ENCODE measurements around the gene GPATCH8. TPM values are rescaled to one million over a fixed set of nuclear protein-coding genes. Genes with fewer than 3 reads are reported as not detected.

The GPATCH8 gene
- total RNA-seq, 1 donor from 2014 or later = 64.5 TPM

DNA sequence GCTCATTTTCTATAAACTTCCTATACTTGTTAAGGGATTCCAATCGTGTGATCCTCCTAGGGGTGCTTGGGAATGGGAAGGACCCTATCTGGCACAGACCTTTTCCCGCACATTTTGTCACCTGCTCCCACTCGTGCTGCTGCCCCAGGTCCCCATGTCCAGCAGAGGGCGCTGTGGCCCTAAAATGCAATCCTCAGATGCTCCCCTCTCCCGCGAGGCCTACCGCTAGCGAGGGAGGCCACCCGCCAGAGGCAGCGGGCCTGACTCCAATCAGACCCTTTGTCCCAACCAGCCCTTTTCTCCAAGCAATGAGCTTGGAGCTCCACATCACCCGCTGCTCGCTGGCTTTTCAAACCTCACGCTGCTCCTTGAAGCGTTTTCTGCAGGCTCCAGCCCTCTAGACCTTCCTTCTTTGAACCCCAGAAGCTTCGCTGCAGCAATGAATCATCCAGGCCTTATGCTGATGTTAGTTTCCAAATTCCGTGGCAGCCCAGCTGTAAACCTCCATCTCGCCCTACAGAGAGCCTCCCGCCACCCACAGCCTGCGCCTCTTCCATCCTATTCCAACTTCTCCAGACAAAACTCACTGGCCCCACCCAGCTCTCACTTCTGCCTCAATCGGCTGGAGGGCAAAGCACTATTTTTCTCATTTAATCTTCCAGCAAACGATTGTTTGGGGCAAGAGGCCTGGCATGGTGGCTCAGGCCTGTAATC is 30.5 kb upstream of the GPATCH8 start:
- peak; percentile 86 for TF ChIP-seq CTCF (IDR thresholded peaks at IDR 0.05)
- Mint-ChIP-seq H3K4me3 (peak overlapping the region; percentile 29), H3K4me1 (peaks cover 7% of the 10 kb centered on the region), H3K36me3 (ENCODE audit: low read depth) (no peaks in the 10 kb centered on the region), H3K27ac (peak overlapping the region; percentile 5), H3K9me3 (no peaks in the 10 kb centered on the region), H3K27me3 (peaks cover 6% of the 10 kb centered on the region)
- peak; percentile 94 for ATAC-seq (ENCODE audit: low read depth)
- DNase-seq = peak; percentile 82
- POLR2A ChIA-PET = no interaction called here
- CTCF ChIA-PET = interaction anchor here (0.7 to 3.7 kb wide), 13 partner anchors 10 to 624 kb away, joined by 3 to 19 read pairs (median 3); partner anchors contain the start of gene MEIOC
- intact Hi-C loops (cut with micrococcal nuclease) = loop anchor here (1.0 to 10.0 kb wide), 4 partner anchors 103 to 601 kb away; partner anchors contain the start of genes ACBD4 and PLCD3

DNA sequence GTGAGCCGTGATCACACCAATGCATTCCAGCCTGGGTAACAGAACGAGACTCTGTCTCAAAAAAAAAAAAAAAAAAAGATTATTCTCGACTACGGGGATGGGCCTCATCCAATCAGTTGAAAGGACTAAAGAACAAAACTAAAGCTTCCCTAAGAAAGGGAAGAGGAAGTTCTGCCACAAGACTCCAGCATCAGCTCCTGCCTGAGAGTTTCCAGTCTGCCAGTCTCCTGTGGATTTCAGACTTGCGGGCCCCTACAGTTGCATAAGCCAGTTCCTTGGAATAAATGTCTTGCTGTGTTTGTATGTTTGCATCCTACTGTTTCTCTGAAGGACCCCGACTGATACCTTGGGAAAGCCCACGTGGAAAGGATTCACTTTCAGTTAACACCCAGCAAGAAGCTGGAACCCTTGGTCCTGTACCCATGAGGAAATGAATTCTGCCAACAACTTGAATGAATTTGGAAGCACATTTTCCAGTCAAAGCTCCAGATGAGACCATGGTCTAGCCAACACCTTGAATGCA is 27.8 kb upstream of the GPATCH8 start:
- DNase-seq = no peak
- H3K27me3 Mint-ChIP-seq = peaks cover 6% of the 10 kb centered on the region
- H3K27ac Mint-ChIP-seq = no peak overlapping the region
- H3K4me3 Mint-ChIP-seq = no peak overlapping the region
- no peaks in the 10 kb centered on the region for H3K36me3 Mint-ChIP-seq (ENCODE audit: low read depth)
- intact Hi-C loops (cut with micrococcal nuclease) = loop anchor here (10.0 kb wide), 1 partner anchor 604 kb away; the partner anchor contains the start of genes ACBD4 and PLCD3
- CTCF ChIA-PET = interaction anchor here (0.6 to 1.4 kb wide), 3 partner anchors 104 to 417 kb away, joined by 3 to 4 read pairs (median 4); no protein-coding TSS in a partner anchor
- no peak for TF ChIP-seq CTCF (IDR thresholded peaks at IDR 0.05)
- POLR2A ChIA-PET = interaction anchor here (0.7 kb wide), 1 partner anchor 314 kb away, joined by 3 read pairs; no protein-coding TSS in a partner anchor
- no peak for ATAC-seq (ENCODE audit: low read depth)
- peaks cover 6% of the 10 kb centered on the region for H3K9me3 Mint-ChIP-seq
- peaks cover 7% of the 10 kb centered on the region for H3K4me1 Mint-ChIP-seq

DNA sequence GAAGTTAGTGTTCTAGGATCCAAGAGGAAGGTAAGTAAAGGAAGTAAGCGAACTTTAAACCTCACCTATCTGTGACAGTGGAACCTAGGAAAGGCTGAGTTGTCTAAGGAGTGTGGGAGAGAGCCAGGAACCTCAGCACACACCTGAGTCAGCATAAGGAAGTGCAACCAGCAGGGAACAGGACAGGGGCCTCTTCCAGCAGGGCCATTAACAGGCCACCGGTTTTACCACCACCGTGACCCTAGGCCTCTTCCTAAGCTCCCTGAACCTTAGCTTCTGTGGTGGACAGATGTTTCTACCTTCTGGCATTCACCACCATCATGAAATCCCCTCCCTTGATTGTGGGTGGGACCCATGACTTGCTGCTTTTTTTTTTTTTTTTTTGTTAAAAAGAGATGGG is 26.7 kb upstream of the GPATCH8 start:
- intact Hi-C loops (cut with micrococcal nuclease) = loop anchor here (10.0 kb wide), 1 partner anchor 605 kb away; the partner anchor contains the start of genes ACBD4 and PLCD3
- Mint-ChIP-seq H3K4me1 (peaks cover 7% of the 10 kb centered on the region), H3K27ac (no peak overlapping the region), H3K9me3 (peaks cover 6% of the 10 kb centered on the region), H3K27me3 (peaks cover 6% of the 10 kb centered on the region), H3K36me3 (ENCODE audit: low read depth) (no peaks in the 10 kb centered on the region), H3K4me3 (no peak overlapping the region)
- no peak for TF ChIP-seq CTCF (IDR thresholded peaks at IDR 0.05)
- CTCF ChIA-PET = interaction anchor here (1.4 kb wide), 1 partner anchor 105 kb away, joined by 4 read pairs; no protein-coding TSS in a partner anchor
- ATAC-seq (ENCODE audit: low read depth) (no peak), DNase-seq (no peak)
- POLR2A ChIA-PET = no interaction called here

- no peak for TF ChIP-seq CTCF (IDR thresholded peaks at IDR 0.05)
- Mint-ChIP-seq H3K4me1 (no peaks in the 10 kb centered on the region), H3K4me3 (no peak overlapping the region), H3K27ac (no peak overlapping the region), H3K9me3 (peaks cover 6% of the 10 kb centered on the region), H3K36me3 (ENCODE audit: low read depth) (no peaks in the 10 kb centered on the region), H3K27me3 (peaks cover 3% of the 10 kb centered on the region)
- DNase-seq (no peak), ATAC-seq (ENCODE audit: low read depth) (no peak)
- intact Hi-C loops (cut with micrococcal nuclease) = no loop called here
- CTCF ChIA-PET = no interaction called here
- POLR2A ChIA-PET = no interaction called here
Observed at GRCh38 chr17:44527954-44528353, 24.7 kb upstream of the GPATCH8 start.

- Mint-ChIP-seq H3K36me3 (ENCODE audit: low read depth) (no peaks in the 10 kb centered on the region), H3K27ac (no peak overlapping the region), H3K4me1 (no peaks in the 10 kb centered on the region), H3K4me3 (no peak overlapping the region), H3K9me3 (peaks cover 6% of the 10 kb centered on the region), H3K27me3 (peaks cover 3% of the 10 kb centered on the region)
- ATAC-seq (ENCODE audit: low read depth) (no peak), DNase-seq (no peak)
- POLR2A ChIA-PET = no interaction called here
- no peak for TF ChIP-seq CTCF (IDR thresholded peaks at IDR 0.05)
- CTCF ChIA-PET = no interaction called here
- intact Hi-C loops (cut with micrococcal nuclease) = no loop called here
Observed at GRCh38 chr17:44527102-44527501, 23.9 kb upstream of the GPATCH8 start.

All from activated B cell treated with CpG ODN at 0.5 μM for 24 hours (primary cell).